Measurements from ENCODE around the gene KCNK6.

The KCNK6 gene

DNA sequence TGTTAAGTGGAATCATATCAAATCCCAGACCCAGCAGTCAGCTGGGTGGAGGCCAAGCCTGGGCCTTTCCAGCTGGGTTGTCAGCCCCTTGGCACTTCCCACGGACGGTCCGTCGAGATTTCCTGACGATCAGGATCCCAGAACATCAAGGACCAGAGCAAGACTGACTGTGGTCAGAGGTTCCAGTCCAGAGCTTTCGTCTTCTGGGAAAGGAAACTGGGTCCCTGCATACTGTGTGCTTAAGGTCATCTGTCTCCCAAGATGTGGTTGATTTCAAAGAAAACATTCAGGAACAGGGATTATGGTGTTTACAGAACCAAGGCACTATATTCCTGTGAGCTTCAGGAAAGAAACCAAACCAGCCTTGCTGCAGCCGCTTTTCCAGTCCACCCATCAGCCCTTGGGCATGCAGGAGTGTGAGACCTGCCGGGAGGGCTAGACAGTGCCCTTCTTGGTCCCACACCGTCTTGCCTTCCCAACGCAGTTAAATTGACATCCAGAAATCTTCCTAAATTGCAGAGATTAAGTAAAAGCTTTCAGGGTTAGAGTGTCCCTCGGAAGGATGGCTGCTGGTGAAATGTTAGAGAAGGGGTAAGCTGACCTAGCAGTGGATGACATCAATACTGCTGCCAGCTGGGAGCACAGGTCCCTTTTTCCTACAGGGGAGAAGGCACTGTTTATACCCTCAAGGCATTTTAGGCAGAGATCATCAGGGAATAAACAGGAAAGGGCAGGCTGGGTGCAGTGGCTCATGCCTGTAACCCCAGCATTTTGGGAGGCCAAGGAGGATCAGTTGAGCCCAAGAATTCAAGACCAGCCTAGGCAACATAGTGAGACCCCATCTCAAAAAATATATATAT, 20.6 kb upstream of the KCNK6 start:
- no peak for DNase-seq

DNA sequence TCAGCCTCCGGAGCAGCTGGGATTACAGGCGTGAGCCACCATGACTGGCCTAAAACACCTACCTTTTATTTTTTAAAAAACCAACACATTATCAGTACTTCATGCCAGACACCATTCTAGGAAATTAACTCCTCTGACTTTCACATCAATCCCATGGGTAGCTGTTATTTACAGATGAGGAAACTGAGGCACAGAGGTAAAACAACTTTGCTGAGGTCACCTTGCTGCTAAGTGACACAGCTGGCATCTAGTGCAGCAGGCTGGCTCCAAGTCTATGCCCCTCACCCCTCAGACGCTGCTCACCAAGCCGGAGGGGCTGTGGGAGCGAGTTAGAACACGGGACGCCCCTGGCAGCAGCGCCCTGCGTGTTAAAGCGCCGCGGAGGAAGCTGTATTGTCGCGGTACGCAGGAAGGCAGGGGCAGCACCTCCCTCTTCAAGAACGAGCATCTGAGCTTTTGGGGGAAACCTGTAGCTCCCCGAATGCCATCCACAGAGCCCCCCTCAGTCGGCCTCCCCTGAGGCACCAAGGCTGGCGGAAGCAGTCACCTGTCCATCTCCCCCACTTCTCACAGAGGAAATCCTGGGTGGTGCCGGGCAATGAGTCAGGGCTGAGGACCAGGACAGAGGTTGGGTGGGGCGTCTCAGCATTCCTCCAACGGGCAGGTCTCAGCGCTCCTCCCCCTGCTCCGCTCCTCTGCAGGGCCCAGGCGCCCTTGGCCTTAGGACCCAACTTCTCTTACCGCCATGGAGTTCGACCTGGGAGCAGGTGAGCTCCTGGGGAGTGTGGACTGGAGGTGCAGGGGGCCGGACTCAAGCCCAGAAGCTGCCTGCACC, 15.9 kb upstream of the KCNK6 start, which contains the start of gene C19orf33:
Gene C19orf33, plus strand, starts transcription at position 735 of the 835 bp plus-strand sequence. Its CDS starts 11 bp downstream, at position 746.
- no peak for DNase-seq

DNA sequence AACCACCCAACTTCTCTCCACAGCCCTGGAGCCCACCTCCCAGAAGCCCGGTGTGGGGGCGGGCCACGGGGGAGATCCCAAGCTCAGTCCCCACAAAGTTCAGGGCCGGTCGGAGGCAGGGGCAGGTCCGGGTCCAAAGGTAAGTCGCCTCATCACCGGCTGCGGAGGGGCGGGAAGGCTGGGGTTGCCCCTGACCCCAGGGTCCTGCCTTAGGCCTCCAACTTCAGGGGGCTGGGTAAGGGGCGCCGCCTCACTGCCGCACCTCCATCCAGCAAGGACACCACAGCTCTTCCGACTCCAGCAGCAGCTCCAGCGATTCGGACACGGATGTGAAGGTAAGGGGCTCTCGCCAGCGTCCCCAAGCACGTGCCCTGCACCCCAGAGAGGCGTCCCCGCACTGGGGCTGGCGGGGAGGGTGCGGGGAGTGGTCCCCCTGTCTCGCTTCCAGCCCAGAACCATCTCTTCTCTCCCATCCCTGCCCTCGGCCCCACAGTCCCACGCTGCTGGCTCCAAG, 15.2 kb upstream of the KCNK6 start:
- no peak for DNase-seq

DNA sequence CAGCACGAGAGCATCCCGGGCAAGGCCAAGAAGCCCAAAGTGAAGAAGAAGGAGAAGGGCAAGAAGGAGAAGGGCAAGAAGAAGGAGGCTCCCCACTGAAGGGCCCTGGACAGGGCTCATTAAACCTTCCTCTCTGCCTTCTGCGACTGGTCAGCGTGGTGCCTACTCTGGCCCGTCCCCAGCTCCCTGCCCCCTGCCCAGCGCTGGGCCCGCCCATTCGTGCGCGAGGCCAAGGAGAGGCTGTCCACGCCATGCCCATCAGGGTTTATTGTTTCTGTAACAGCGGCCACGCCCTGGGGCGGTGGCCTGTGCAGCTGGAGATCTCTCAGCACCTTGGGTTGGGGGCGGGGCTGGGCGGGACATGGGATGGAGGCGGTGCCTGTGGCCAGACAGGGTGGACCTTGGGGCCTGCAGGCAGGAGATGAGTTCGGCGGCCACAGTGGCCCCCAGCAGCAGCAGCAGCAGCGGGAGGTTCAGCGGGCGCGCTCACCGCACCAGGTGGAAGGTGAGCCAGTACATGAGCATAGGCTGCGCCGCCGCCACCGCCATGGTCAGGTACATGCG, 14.7 kb upstream of the KCNK6 start:
- no peak for DNase-seq

DNA sequence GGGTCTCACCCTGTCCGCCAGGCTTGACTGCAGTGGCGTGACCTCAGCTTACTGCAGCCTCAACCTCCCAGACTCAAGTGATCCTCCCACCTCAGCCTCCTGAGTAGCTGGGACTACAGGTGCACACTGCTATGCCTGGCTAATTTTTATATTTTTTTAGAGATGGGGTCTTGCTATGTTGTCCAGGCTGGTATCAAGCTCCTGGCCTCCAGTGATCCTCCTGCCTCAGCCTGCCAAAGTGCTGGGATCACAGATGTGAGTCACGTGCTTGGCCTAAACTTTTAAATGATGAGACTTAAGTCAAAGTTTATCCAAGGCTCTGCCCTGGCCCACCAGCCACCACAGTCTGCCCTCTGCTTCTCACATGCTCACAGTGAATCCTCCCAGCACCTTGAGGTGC, 13.4 kb upstream of the KCNK6 start:
- no peak for DNase-seq

DNA sequence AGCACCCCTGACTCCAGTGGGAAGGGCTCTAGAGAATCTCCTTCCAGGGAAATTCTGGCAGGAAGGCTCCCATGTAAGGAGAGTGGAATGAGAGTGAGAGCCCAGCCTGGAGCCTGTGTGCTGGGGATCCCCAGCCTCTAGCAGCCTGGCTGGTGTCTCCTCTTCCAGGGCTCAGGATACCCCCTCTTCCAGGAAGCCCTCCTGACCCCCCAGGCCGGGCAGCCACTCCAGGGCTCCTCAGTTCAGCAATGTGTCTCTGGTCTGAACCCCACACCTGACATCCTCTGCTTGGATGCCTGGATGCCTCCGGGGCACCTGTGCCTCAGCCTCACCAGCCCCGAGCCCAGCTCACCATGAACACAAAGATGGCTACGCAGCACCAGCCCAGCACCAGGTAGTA, 12.6 kb upstream of the KCNK6 start:
- no peak for DNase-seq

DNA sequence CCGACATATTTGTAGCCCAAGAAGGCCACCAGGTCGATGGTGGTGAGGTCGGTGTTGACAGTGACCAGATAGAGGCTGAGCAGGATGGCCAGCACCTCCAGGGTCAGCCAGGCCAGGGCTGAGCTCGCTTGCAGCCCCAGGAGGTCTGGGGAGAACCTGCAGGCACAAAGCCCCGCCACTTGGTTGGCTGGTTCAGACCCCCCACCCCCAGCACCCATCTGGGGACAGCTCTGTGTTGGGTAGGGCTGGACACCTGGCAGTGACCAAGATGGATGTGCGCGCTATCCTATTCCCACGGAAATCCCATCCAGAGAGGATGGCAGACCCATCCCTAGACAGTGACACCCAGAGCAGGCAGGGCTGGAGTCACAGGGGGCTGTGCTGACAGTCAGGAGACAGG, 12.0 kb upstream of the KCNK6 start:
- no peak for DNase-seq

DNA sequence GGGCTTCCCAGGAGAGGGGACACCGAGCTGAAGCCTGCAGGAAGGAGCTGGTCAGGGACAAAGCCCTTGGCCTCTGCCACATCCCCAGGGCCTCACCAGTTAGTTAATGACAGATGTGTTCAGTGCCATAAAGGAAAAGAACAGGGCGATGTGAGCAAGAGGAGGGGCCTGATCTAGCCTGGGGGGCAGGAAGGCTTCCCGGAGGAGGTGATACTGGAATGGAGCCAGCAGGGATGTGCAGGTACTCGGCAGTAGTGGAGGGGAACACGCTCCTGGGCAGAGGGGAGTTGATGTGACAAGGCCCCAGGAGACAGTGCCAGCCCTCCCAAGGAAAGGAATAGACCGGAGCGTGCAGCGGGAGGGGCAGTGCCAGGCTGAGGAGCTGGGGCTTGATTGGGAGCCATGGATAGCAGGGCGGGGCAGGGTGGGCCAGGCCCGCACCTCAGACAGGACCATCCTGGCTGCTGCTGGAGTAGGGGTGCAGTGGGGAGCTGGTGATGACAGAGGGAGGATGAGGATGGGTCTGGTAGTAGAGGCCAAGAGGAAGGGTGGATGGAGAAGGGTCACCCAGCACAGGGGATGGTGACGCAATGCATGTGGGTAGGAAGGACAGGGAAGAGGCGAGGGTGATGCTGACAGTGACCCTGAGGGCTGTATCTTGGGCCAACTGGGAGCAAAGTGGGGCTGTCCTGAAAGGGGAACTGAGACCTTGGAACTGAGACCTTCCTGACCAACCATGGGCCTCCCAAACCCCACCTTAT, 11.5 kb upstream of the KCNK6 start:
- DNase-seq: no peak

DNA sequence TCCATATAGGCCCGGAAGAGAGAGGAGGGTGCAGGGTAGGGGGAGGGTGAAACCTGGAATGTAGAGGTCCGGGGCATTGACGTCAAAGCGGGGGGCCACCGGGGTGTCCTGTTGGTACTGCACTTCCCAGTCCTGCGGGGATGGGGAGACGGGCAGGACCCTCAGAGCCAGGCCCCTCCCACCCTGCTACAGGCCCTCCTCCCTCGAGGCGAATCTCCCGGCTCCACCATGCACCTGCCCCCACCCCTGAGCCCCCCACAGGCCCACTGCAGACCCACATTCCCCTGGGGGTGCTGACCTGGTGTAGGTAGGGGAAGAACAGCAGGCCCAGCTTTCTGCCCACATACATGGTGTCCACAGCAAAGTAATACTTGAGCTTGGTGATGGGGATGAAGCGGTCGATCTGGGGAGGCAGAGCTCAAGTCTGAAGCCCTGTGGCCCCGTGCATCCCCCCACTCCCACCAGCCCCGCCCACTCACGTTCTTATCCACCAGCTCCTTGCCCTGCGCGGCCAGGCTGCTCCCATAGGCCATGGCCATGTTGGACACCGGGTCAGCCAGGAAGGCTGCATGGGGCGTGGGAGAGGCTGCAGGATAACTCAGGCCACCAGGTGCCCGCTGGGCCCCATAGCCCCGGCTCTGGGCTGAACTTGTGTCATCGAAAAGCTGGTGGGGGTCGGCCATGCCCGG, 10.6 kb upstream of the KCNK6 start:
- no peak for DNase-seq

DNA sequence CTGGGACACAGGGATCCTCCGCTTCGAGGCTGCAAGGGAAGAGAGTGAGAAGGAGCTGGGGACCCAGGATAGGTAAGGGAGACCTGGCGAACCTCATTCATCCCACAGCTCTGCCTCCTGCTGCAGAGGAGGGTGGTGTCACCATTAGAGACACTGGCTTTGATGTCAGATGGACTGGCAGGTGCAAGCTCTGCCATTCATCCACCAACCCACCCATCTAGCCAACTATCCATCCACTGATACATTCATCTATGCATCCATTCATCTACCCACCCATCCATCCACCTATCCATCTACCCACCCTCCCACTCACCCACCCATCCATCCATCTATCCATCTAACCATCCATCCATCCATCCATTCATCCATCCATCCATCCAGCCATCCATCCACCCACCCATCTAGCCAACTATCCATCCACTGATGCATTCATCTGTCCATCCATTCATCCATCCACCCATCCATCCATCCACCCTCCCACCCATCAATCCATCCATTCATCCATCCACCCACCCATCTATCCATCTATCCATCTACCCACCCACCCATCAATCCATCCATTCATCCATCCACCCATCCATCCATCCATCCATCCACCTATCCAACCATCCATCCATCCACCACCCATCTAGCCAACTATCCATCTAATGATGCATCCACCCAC, 9.9 kb upstream of the KCNK6 start:
- DNase-seq: no peak

DNA sequence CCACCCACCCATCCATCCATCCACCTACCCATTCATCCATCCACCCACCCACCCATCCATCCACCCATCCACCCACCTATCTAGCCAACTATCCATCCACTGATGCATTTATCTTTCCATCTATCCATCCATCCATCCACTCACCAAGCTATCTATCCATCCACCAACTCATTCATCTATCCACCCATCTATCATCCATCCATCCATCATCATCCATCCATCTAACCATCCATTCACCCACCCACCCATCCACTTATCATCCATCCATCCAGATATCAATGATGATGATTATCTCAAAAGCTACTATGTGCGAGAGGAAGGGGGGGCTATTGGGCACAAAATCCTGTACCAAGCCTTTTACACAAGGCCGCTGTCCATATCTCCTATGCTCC, 9.4 kb upstream of the KCNK6 start:
- DNase-seq: no peak

DNA sequence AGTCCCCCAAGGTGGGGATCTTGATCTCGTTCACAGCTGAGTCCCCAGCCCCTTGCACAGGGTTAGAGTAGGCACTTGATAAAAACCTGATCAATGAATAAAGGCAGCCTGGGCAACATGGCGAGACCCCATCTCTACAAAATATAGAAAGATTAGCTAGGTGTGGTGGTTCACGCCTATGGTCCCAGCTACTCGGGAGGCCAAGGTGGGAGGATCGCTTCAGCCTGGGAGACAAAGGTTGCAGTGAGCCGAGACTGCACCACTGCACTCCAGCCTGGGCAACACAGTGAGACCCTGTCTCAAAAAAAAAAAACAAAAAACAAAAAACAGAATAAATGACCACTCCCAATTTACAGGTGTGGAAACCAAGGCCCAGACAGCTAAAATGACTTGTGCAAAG, 8.7 kb upstream of the KCNK6 start:
- no peak for DNase-seq

DNA sequence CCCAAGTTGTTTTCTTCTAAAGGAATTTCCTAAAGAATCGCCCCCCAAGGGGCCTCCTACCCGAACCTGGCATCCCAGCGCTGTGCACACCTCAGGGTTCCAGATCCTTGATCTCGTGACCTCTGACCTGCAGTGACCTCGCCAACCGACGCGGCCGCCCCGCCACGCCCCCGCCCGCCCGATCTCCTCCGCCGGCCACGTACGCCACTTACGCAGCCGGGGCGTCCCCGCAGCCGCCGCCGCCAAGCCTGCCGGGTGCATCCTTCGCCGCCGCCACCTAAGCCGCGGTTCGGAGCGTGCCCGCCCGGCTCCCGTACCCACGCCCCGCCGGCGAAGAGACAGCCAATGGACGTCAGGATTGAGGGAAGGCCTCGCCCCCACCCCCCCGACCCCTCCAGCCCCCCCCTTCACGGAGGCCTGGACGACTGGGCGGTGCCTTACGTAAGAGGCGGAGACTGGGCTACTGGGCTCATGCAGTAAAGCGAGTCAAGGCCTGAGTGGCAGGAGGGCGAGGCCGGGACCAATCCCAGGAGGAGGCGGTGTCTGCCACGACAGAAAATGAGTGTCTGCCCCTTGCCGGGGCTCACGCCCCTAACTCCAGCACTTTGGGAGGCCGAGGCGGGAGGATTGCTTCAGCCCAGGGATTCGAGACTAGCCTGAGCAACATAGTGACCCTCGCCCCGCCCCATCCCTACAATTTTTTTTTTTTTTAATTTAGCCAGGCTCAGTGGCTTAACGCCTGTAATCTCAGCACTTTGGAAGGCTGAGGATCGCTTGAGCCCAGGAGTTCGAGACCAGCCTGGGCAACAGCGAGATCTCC, 3.8 kb upstream of the KCNK6 start, which contains the start of gene YIF1B:
Gene YIF1B, minus strand, starts transcription at position 291 of the 820 bp plus-strand sequence. Its CDS starts 30 bp downstream, at position 261.
- DNase-seq: peak; percentile 95 to 96

DNA sequence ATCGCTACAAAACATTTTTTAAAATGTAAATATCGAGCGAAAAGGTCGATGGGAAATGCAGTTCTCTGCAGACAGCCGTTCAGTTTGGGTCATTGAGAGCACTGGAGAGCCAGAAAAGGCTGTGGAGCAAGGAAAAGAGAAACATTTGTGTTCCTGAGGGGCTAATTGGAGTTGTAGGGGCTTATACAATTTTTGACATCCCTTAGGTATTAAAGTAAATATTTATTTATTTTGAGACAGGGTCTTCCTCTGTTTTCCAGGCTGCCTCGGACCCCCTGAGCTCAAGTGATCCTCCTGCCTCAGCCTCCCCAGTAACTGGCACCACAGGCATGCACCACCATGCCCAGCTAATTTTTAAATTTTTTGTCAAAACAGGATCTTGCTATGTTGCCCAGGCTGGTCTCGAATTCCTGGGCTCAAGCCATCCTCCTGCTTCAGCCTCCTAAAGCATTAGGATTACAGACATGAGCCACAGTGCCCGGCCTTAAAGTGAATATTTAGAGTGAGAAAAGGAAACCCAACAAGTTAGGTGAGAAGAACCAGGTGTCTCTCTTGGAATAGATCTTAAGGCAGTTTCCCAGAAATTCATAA, 3.1 kb upstream of the KCNK6 start:
- no peak for DNase-seq

DNA sequence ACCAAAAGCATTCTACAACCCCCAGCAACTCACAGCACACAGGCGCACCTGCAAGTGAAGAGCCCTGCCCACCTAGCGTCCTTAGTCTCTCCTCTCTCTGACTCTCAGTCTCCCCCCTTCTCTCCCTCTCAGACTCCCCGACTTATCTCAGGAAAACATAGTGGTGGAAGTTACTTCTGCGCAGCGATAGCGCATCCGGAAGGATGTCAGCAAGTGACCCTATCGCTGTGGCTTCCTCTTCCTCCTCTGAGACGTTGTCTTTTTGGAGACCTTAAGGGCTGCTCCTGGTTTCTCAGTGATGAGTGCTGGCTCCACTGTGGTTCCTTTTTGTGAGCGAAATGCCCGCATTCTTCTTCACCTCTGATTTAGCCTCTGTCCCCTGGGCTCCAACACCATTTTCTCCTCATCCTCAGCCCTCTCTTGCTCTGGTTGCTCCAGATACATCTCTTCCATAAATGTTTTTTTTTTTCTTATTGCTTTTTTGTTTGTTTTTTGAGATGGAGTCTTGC, 2.5 kb upstream of the KCNK6 start:
- DNase-seq: peak in 1 of 2 donors; percentile 21

DNA sequence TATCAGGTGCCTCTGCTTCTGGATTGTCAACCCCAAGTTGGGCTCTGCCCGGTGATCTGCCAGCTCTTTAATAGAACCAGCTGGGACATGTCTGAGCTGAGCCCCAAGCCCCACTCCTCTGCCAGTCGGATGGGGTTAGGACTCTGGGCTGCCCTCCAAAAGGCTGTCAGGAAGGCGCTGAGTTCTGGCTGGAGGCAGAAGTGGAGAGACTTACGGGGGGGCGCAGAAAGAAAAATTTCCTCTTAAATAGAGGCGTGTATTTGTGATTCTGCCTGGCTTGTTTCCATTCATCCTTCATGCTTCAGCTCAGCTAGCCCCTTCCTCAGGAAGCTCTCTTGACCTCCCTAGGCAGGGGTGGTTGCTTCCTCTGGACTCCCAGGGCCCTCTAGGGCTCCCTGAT, 985 bp upstream of the KCNK6 start:
- DNase-seq: no peak

DNA sequence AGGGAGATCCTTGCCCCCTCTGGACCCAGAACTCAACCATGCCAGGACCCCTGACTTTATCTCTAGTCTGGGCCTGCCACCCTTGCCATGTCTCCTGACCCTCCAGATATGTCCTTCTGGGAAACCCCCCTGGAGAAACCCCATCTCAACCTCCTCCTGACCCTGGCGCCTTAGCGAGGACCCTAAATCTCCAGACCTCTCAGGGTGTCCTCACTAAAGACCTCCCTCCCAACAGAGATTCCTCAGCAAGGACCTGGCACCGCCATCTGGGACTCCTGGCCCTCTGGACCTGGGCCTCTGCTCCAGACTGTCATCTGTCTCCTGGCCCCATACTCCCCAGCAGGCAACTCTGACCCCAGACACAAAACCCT, 1.3 kb downstream of the KCNK6 start:
- DNase-seq: no peak

DNA sequence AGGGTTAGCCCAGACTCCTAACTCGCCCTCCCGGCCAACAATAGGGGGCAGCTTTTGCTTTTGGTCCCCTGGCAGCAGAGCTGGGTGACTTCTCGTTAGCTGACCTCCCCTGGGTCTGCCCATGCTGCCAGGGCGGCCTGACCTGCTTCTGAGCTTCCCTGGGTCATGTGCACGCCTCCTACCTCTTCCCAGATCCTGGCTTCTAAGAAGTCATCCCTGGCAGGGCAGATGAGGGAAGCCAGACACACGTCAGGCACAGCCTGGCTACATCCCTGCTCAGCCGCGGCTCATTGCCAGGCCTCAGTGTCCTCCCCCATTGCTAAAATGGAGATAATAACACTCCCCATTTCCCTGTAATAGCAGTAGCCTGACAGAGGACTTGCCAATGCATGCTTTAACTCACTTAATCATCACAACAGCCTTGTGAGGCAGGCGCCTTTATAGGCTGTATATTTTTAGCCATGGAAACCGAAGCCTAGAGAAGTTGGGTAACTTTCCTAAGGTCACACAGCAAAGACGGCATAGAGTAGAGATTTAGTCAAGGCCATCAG, 2.1 kb downstream of the KCNK6 start:
- DNase-seq: no peak

DNA sequence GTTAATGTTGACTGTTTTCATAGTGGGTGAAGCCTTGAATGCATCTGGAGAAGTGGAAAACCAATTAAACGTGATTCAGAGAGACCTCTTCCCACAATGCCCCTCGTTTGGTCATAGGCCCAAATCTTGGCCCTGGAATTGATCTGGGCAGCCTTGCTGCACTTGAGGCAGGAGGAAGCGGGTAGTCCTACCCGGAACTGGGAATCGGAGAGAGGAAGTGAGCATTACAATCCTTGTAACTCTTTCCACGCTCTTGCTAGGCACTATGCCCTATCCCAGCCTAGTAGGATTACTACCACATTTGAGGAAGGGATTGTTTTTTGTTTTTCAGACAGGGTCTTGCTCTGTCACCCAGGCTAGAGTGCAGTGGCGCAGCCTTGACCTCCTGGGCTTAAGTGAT, 3.6 kb downstream of the KCNK6 start:
- no peak for DNase-seq

DNA sequence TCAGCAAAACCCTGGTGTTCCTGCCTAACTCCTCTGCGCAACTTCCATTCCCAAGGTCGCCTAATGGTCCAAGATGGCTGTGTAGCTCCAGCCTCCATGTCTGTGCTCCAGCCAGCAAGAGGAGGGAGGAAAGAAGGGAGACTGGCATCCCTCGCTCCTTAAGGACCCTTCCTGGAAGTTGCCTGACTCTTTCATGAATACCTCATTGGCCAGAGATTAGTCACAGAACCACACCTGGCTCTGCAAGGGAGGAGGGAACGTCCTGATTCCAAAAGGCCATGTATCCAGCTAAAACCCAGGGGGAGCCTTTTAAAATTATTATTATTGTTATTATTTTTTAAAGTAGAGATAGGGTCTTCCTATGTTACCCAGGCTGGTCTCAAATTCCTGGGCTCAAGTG, 4.8 kb downstream of the KCNK6 start:
- no peak for DNase-seq

Data from stimulated activated CD4-positive, alpha-beta T cell treated with anti-CD3 and anti-CD28 coated beads, Interleukin-2, amount 100 ng/mL, for 24 hours (primary cell).